HepG2 (cell line): ENCODE data around the gene ATP2B2. TPM values are rescaled to one million over a fixed set of nuclear protein-coding genes. Genes with fewer than 3 reads are reported as not detected.

Experiments used
- BRCA1 ChIP-seq: sonication (generic); formaldehyde crosslinking; IDR thresholded peaks from 2 replicates; pipeline ENCODE4 v1.4.0; 2020; ENCODE audit warnings: missing genetic modification reagents
- FLYWCH1 ChIP-seq: sonication (generic); formaldehyde crosslinking; IDR thresholded peaks from 2 replicates; pipeline ENCODE4 v1.8.1; 2023; ENCODE audit warnings: mild to moderate bottlenecking, missing genetic modification reagents
- HMGXB4 ChIP-seq, 2 experiments: sonication (generic) in 1 of 2; formaldehyde crosslinking in 1 of 2; IDR thresholded peaks; 2 replicates each; pipeline versions ENCODE4 v1.4.0 to v1.6.1; 2018 to 2020; ENCODE audit warnings: missing genetic modification reagents in 2 of 2, borderline replicate concordance in 1 of 2, low read depth in 1 of 2, mild to moderate bottlenecking in 1 of 2, missing biosample characterization in 1 of 2
- KMT2A ChIP-seq: sonication (generic); formaldehyde crosslinking; IDR thresholded peaks from 2 replicates; pipeline ENCODE4 v1.4.0; 2020; ENCODE audit warnings: missing genetic modification reagents
- MXI1 ChIP-seq: IDR thresholded peaks from 3 replicates; pipeline ENCODE4 v1.6.1; 2012; ENCODE audit warnings: low read depth, low read length, inconsistent platforms, borderline replicate concordance
- SCMH1 ChIP-seq: sonication (generic); formaldehyde crosslinking; IDR thresholded peaks from 2 replicates; pipeline ENCODE4 v1.9.0; 2021; ENCODE audit warnings: missing genetic modification reagents, mild to moderate bottlenecking, borderline replicate concordance
- SMARCE1 ChIP-seq: fragments of 450-650 bp; IDR thresholded peaks from 2 replicates; pipeline ENCODE4 v1.6.1; 2017; ENCODE audit warnings: borderline replicate concordance
- SP1 ChIP-seq, 2 experiments: fragments of 450-650 bp in 1 of 2; sonication (generic) in 1 of 2; formaldehyde crosslinking in 1 of 2; IDR thresholded peaks; 2 replicates each; pipeline versions ENCODE4 v1.4.0 to v1.6.1; 2016 to 2020; ENCODE audit warnings: missing genetic modification reagents in 1 of 2
- SP5 ChIP-seq: IDR thresholded peaks from 2 replicates; pipeline ENCODE4 v1.6.1; 2016; ENCODE audit warnings: low read depth, borderline replicate concordance
- TBX2 ChIP-seq: sonication (generic); formaldehyde crosslinking; IDR thresholded peaks from 2 replicates; pipeline ENCODE4 v1.5.0; 2020; ENCODE audit warnings: missing genetic modification reagents, mild to moderate bottlenecking, borderline replicate concordance
- ZBTB20 ChIP-seq: sonication (generic); formaldehyde crosslinking; IDR thresholded peaks from 2 replicates; pipeline ENCODE4 v1.8.1; 2023; ENCODE audit warnings: missing genetic modification reagents, low read depth, mild to moderate bottlenecking, borderline replicate concordance
- ZNF136 ChIP-seq: sonication (generic); formaldehyde crosslinking; IDR thresholded peaks from 2 replicates; pipeline ENCODE4 v1.8.1; 2022; ENCODE audit warnings: low read depth, mild to moderate bottlenecking, moderate library complexity, missing genetic modification reagents
- ZNF263 ChIP-seq: sonication (generic); formaldehyde crosslinking; IDR thresholded peaks from 2 replicates; pipeline ENCODE4 v1.4.0; 2020; ENCODE audit warnings: missing genetic modification reagents
- ZNF296 ChIP-seq: sonication (generic); formaldehyde crosslinking; conservative IDR thresholded peaks from 2 replicates; pipeline ENCODE4 v1.5.0; 2020; ENCODE audit warnings: mild to moderate bottlenecking, missing genetic modification reagents
- ZNF30 ChIP-seq: sonication (generic); formaldehyde crosslinking; IDR thresholded peaks from 2 replicates; pipeline ENCODE4 v1.5.0; 2020; ENCODE audit warnings: mild to moderate bottlenecking, missing genetic modification reagents
- ZNF331 ChIP-seq: sonication (generic); formaldehyde crosslinking; IDR thresholded peaks from 2 replicates; pipeline ENCODE4 v1.4.0; 2020; ENCODE audit warnings: missing genetic modification reagents
- ZNF772 ChIP-seq: sonication (generic); formaldehyde crosslinking; IDR thresholded peaks from 2 replicates; pipeline ENCODE4 v1.5.0; 2020; ENCODE audit warnings: mild to moderate bottlenecking, missing genetic modification reagents
- ZNF879 ChIP-seq: sonication (generic); formaldehyde crosslinking; IDR thresholded peaks from 2 replicates; pipeline ENCODE4 v1.8.1; 2023; ENCODE audit warnings: missing genetic modification reagents
- ZNF883 ChIP-seq: sonication (generic); formaldehyde crosslinking; IDR thresholded peaks from 2 replicates; pipeline ENCODE4 v1.5.1; 2020; ENCODE audit warnings: mild to moderate bottlenecking, missing genetic modification reagents; ENCODE audit errors: not compliant biosample characterization
- polyA plus RNA-seq, 8 experiments: library from polyadenylated mRNA; depleted of rRNA in 3 of 8; stranded (reverse) in 7 of 8; unstranded in 1 of 8; fragments of >200 nt; fragmentation: Illumina TruSeq in 4 of 8; extraction: Trizol in 4 of 8; gene quantifications; 2 replicates each; pipeline versions ENCODE4 v1.2.1 to v1.2.3, GENCODE V29; 2011 to 2016; ENCODE audit warnings: low read depth in 4 of 8, missing spikeins in 1 of 8, mixed read lengths in 1 of 8; ENCODE audit not compliant: insufficient read depth in 1 of 8
- total RNA-seq, 5 experiments: library from RNA; depleted of rRNA; stranded (reverse); fragments of >200 nt; fragmentation: Illumina TruSeq; extraction: Trizol; gene quantifications; 2 replicates each; pipeline ENCODE4 v1.2.3, GENCODE V29; 2016; ENCODE audit warnings: low read depth in 1 of 5
- TF ChIP-seq, protein P1 (sequence below): sonication (generic); formaldehyde crosslinking; IDR thresholded peaks from 2 replicates; pipeline ENCODE4 v1.5.0; 2020; ENCODE audit warnings: missing genetic modification reagents
- TF ChIP-seq, protein P2 (sequence below): sonication (generic); formaldehyde crosslinking; IDR thresholded peaks from 2 replicates; pipeline ENCODE4 v1.4.0; 2020; ENCODE audit warnings: missing genetic modification reagents
- TF ChIP-seq, protein P3 (sequence below): sonication (generic); formaldehyde crosslinking; IDR thresholded peaks from 2 replicates; pipeline ENCODE4 v1.9.0; 2021; ENCODE audit warnings: missing genetic modification reagents, borderline replicate concordance

Gene ATP2B2
- total and polyA plus RNA-seq, 2 of the 13 experiments (the other 11 are each of a cell fraction or from before 2014, with no cell fraction given), result 1.5 to 2.3 TPM

DNA sequence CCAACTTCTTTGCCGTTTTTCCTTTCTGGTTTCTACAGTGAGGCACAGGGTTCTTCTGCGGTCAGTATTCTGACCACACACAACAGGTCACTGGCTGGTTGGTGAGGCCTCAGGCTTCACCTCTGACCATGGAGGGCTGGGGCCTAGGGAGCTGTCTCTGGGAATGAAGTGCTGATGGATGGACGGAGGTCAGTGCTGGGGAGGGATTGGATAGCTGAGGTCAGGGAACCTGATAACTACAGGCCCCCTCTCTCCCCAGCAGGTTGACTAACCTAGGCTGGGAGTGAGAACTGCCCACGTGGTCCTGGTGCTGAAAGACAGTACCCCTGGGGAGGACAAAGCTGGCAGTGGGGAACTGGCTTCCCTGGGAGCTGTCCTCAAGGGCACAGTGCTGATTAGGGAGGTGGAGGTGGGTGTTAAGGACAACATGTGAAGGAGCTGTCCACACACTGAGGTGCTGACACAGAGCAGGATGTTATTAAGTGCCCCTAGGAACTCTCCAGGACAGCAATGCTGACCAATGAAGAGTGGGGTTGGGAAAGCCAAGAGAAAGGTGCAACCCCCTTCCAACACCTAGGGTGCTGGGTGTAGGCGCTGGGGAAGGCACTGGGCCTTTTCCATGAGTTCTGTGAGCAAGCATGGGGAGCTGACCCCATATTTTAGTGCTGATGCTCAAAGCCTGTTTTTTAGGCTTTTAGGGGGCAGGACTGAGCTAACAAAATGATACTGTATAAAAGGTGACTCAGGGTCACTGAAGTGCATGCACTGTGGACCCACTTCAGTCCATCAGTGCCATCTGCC is 45.2 kb downstream of the ATP2B2 start (continued):
- TF ChIP-seq, protein P1, sequence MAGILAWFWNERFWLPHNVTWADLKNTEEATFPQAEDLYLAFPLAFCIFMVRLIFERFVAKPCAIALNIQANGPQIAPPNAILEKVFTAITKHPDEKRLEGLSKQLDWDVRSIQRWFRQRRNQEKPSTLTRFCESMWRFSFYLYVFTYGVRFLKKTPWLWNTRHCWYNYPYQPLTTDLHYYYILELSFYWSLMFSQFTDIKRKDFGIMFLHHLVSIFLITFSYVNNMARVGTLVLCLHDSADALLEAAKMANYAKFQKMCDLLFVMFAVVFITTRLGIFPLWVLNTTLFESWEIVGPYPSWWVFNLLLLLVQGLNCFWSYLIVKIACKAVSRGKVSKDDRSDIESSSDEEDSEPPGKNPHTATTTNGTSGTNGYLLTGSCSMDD (CRISPR knock-in tag), result peak; percentile 97
- TF ChIP-seq SP1 (IDR thresholded peaks at IDR 0.05) (no peak), SP1 (CRISPR knock-in tag; IDR thresholded peaks at IDR 0.05) (peak; percentile 52; the same call in 1 of the 2 replicates), ZNF136 (CRISPR knock-in tag) (0 out of 2 replicates have a peak, but pooled peaks have one; percentile 56), TBX2 (CRISPR knock-in tag) (peak; percentile 40; the same call in 1 of the 2 replicates), BRCA1 (CRISPR knock-in tag) (peak; percentile 100), ZNF772 (CRISPR knock-in tag) (peak; percentile 87; the same call in 1 of the 2 replicates), ZNF263 (CRISPR knock-in tag) (peak; percentile 83), ZNF879 (CRISPR knock-in tag) (peak; percentile 96), ZNF331 (CRISPR knock-in tag) (peak; percentile 97), SMARCE1 (no peak), HMGXB4 (CRISPR knock-in tag; IDR thresholded peaks at IDR 0.05; ENCODE audit: borderline replicate concordance in 1 of 2, low read depth in 1 of 2) (peak in 1 of 2 experiments; percentile 92; a peak in 2 of 4 replicates), FLYWCH1 (CRISPR knock-in tag) (peak; percentile 87; the same call in 1 of the 2 replicates), SP5 (CRISPR knock-in tag) (peak; percentile 69), MXI1 (peak; percentile 99), ZBTB20 (CRISPR knock-in tag) (peak; percentile 98; the same call in 1 of the 2 replicates), ZNF883 (CRISPR knock-in tag) (peak; percentile 90), ZNF30 (CRISPR knock-in tag) (peak; percentile 94), KMT2A (CRISPR knock-in tag) (peak; percentile 61; the same call in 1 of the 2 replicates), ZNF296 (CRISPR knock-in tag) (peak; percentile 95), SCMH1 (CRISPR knock-in tag) (no peak)
- TF ChIP-seq, protein P2, sequence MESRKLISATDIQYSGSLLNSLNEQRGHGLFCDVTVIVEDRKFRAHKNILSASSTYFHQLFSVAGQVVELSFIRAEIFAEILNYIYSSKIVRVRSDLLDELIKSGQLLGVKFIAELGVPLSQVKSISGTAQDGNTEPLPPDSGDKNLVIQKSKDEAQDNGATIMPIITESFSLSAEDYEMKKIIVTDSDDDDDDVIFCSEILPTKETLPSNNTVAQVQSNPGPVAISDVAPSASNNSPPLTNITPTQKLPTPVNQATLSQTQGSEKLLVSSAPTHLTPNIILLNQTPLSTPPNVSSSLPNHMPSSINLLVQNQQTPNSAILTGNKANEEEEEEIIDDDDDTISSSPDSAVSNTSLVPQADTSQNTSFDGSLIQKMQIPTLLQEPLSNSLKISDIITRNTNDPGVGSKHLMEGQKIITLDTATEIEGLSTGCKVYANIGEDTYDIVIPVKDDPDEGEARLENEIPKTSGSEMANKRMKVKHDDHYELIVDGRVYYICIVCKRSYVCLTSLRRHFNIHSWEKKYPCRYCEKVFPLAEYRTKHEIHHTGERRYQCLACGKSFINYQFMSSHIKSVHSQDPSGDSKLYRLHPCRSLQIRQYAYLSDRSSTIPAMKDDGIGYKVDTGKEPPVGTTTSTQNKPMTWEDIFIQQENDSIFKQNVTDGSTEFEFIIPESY, result 0 out of 2 replicates have a peak, but pooled peaks have one; percentile 36
- TF ChIP-seq, protein P3, sequence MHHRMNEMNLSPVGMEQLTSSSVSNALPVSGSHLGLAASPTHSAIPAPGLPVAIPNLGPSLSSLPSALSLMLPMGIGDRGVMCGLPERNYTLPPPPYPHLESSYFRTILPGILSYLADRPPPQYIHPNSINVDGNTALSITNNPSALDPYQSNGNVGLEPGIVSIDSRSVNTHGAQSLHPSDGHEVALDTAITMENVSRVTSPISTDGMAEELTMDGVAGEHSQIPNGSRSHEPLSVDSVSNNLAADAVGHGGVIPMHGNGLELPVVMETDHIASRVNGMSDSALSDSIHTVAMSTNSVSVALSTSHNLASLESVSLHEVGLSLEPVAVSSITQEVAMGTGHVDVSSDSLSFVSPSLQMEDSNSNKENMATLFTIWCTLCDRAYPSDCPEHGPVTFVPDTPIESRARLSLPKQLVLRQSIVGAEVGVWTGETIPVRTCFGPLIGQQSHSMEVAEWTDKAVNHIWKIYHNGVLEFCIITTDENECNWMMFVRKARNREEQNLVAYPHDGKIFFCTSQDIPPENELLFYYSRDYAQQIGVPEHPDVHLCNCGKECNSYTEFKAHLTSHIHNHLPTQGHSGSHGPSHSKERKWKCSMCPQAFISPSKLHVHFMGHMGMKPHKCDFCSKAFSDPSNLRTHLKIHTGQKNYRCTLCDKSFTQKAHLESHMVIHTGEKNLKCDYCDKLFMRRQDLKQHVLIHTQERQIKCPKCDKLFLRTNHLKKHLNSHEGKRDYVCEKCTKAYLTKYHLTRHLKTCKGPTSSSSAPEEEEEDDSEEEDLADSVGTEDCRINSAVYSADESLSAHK (CRISPR knock-in tag), result peak; percentile 87; the same call in 1 of the 2 replicates
